Colonic mucosa (tissue), 4 donors: ENCODE results near the gene ARMH1. TPM values are rescaled to one million over a fixed set of nuclear protein-coding genes. Genes with fewer than 3 reads are reported as not detected.

ENCODE experiments used
- DNase-seq: peaks from one replicate; pipeline ENCODE4 v3.0.0-alpha.2; 2020
- H3K27ac ChIP-seq: fragments of 200-600 bp; one replicate; pipeline ENCODE4 v1.8.0; 2021
- H3K27me3 ChIP-seq: fragments of 200-600 bp; one replicate; pipeline ENCODE4 v1.8.0; 2021
- H3K36me3 ChIP-seq: fragments of 200-600 bp; one replicate; pipeline ENCODE4 v1.8.0; 2021
- H3K4me1 ChIP-seq: fragments of 200-600 bp; one replicate; pipeline ENCODE4 v1.8.0; 2021; ENCODE audit warnings: mild to moderate bottlenecking
- H3K4me3 ChIP-seq: fragments of 200-600 bp; one replicate; pipeline ENCODE4 v1.8.0; 2021
- H3K9ac ChIP-seq, 2 donors: one replicate each; pipeline ENCODE4 v1.7.0; 2013; ENCODE audit warnings: control low read depth in 2 of 2, low read depth in 2 of 2, low read length in 2 of 2
- H3K9me3 ChIP-seq: fragments of 200-600 bp; one replicate; pipeline ENCODE4 v1.8.0; 2021
- CTCF ChIP-seq: fragments of 200-600 bp; IDR thresholded peaks from one replicate; pipeline ENCODE4 v1.8.0; 2022; ENCODE audit warnings: antibody characterized with exemption, mild to moderate bottlenecking
- intact Hi-C: fragments of 100-400 bp; cut with DNase I; formaldehyde crosslinking; loops from one replicate; pipeline ENCODE4 v1.14.1; 2022
- total RNA-seq, 2 donors: library from RNA; stranded (reverse); fragmentation: NEBNext Ultra II Directional in 1 of 2; extraction: Animal tissue kit (Norgen Biotek cat#: 25700) in 1 of 2; gene quantifications; one replicate each; pipeline ENCODE4 v1.2.1, GENCODE V29; 2021
- donor health status: healthy.
- donor health status: DM: no; HTN: no; CAD: no.
- donor health status: DM: no; HTN: no; CAD: no.

The ARMH1 gene
- total RNA-seq, 2 donors from 2014 or later = 1.3 to 5.1 TPM

- Histone ChIP-seq H3K36me3 (no peaks in the 10 kb centered on the region), H3K27me3 (no peaks in the 10 kb centered on the region), H3K4me1 (no peaks in the 10 kb centered on the region), H3K9me3 (no peaks in the 10 kb centered on the region), H3K4me3 (no peak overlapping the region), H3K9ac (no peak overlapping the region), H3K27ac (no peak overlapping the region)
- DNase-seq = no peak
- intact Hi-C loops = no loop called here
- no peak for TF ChIP-seq CTCF
Measured at GRCh38 chr1:44659566-44659965, 14.9 kb upstream of the ARMH1 start.

- intact Hi-C loops = no loop called here
- Histone ChIP-seq H3K27me3 (no peaks in the 10 kb centered on the region), H3K4me1 (no peaks in the 10 kb centered on the region), H3K9me3 (no peaks in the 10 kb centered on the region), H3K9ac (no peak overlapping the region), H3K27ac (no peak overlapping the region), H3K4me3 (no peak overlapping the region), H3K36me3 (no peaks in the 10 kb centered on the region)
- TF ChIP-seq CTCF = no peak
- peak; percentile 61 for DNase-seq
Measured at GRCh38 chr1:44660176-44660575, 14.3 kb upstream of the ARMH1 start.

GRCh38 chr1:44661781-44662682, 12.5 kb upstream of the ARMH1 start:
- H3K9ac ChIP-seq = no peak overlapping the region
- no peaks in the 10 kb centered on the region for H3K27me3 ChIP-seq
- no peak for TF ChIP-seq CTCF
- H3K4me1 ChIP-seq = no peaks in the 10 kb centered on the region
- no peaks in the 10 kb centered on the region for H3K9me3 ChIP-seq
- no peak overlapping the region for H3K27ac ChIP-seq
- no peak overlapping the region for H3K4me3 ChIP-seq
- no peak for DNase-seq
- intact Hi-C loops = no loop called here
- H3K36me3 ChIP-seq = no peaks in the 10 kb centered on the region

- Histone ChIP-seq H3K9me3 (no peaks in the 10 kb centered on the region), H3K27ac (no peak overlapping the region), H3K36me3 (no peaks in the 10 kb centered on the region), H3K9ac (no peak overlapping the region), H3K4me1 (no peaks in the 10 kb centered on the region), H3K27me3 (no peaks in the 10 kb centered on the region), H3K4me3 (no peak overlapping the region)
- no peak for TF ChIP-seq CTCF
- no peak for DNase-seq
- intact Hi-C loops = no loop called here
Measured at GRCh38 chr1:44662683-44663030, 11.9 kb upstream of the ARMH1 start.

GRCh38 chr1:44663417-44663816, 11.1 kb upstream of the ARMH1 start:
- no peak for DNase-seq
- H3K9me3 ChIP-seq = no peaks in the 10 kb centered on the region
- no peaks in the 10 kb centered on the region for H3K36me3 ChIP-seq
- no peak for TF ChIP-seq CTCF
- H3K4me3 ChIP-seq = no peak overlapping the region
- H3K9ac ChIP-seq = no peak overlapping the region
- H3K27ac ChIP-seq = no peak overlapping the region
- intact Hi-C loops = no loop called here
- no peaks in the 10 kb centered on the region for H3K27me3 ChIP-seq
- no peaks in the 10 kb centered on the region for H3K4me1 ChIP-seq
